Lung microvascular endothelial cell (primary cell): ENCODE measurements around the gene ZFYVE28. TPM values are rescaled to one million over a fixed set of nuclear protein-coding genes. Genes with fewer than 3 reads are reported as not detected.
A peak's percentile ranks its signal among the peaks of the same experiment; 100 is the strongest.
"Not testable (repeated sequence)": the region's sequence is repeated elsewhere in the genome, so short reads cannot be mapped to it uniquely, and the experiment has no call there.

Source experiments
- DNase-seq, 2 donors: peaks; one replicate each; pipeline versions ENCODE4 v3.0.0 to v3.0.0-alpha.2; 2010; ENCODE audit warnings: low read depth in 2 of 2
- total RNA-seq: library from RNA; depleted of rRNA; stranded (reverse); fragments of >200 nt; gene quantifications from 2 replicates; pipeline ENCODE4 v1.2.1, GENCODE V29; 2014

ZFYVE28 gene
- total RNA-seq = 1.8 and 2.6 TPM in 2 replicates

- DNase-seq = peak; percentile 28 to 42
Observed at GRCh38 chr4:2417765-2418649, at the start of gene ZFYVE28. ZFYVE28 (minus strand) TSS chr4:2418645; CDS start chr4:2418323, 322 bp downstream.

- DNase-seq = not testable (repeated sequence)
Observed at GRCh38 chr4:2465544-2465943, 47.1 kb upstream of the ZFYVE28 start.

GRCh38 chr4:2465032-2465431 is 46.6 kb upstream of the ZFYVE28 start:
- no peak for DNase-seq

GRCh38 chr4:2462992-2463762 is 44.7 kb upstream of the ZFYVE28 start:
- DNase-seq = no peak

- DNase-seq = peak; percentile 82 to 88
Observed at GRCh38 chr4:2462218-2462991, 44.0 kb upstream of the ZFYVE28 start.

- DNase-seq = no peak
Observed at GRCh38 chr4:2461246-2461960, 43.0 kb upstream of the ZFYVE28 start.

- DNase-seq = no peak
Observed at GRCh38 chr4:2459589-2460349, 41.3 kb upstream of the ZFYVE28 start.

- no peak for DNase-seq
Observed at GRCh38 chr4:2458546-2459491, 40.4 kb upstream of the ZFYVE28 start.

GRCh38 chr4:2457481-2458295 is 39.2 kb upstream of the ZFYVE28 start:
- no peak for DNase-seq

GRCh38 chr4:2451821-2452785 is 33.7 kb upstream of the ZFYVE28 start:
- DNase-seq = no peak

GRCh38 chr4:2451036-2451520 is 32.6 kb upstream of the ZFYVE28 start:
- no peak for DNase-seq

- no peak for DNase-seq
Observed at GRCh38 chr4:2450394-2451035, 32.1 kb upstream of the ZFYVE28 start.

GRCh38 chr4:2449511-2450392 is 31.3 kb upstream of the ZFYVE28 start:
- no peak for DNase-seq

- DNase-seq = no peak
Observed at GRCh38 chr4:2449051-2449450, 30.6 kb upstream of the ZFYVE28 start.

- DNase-seq = no peak
Observed at GRCh38 chr4:2448589-2448988, 30.1 kb upstream of the ZFYVE28 start.
